GM19468 (cell line): Measurements from ENCODE around the gene NFATC3.
A peak's percentile ranks its signal among the peaks of the same experiment; 100 is the strongest.

Experiments used
- ATAC-seq: cut with Tn5 transposase; IDR thresholded peaks from one replicate; pipeline ENCODE4 v1.9.1; 2021; ENCODE audit warnings: mild to moderate bottlenecking, moderate library complexity, moderate number of reproducible peaks; ENCODE audit not compliant: unreplicated experiment; ENCODE audit errors: extremely low read depth

The NFATC3 gene

DNA sequence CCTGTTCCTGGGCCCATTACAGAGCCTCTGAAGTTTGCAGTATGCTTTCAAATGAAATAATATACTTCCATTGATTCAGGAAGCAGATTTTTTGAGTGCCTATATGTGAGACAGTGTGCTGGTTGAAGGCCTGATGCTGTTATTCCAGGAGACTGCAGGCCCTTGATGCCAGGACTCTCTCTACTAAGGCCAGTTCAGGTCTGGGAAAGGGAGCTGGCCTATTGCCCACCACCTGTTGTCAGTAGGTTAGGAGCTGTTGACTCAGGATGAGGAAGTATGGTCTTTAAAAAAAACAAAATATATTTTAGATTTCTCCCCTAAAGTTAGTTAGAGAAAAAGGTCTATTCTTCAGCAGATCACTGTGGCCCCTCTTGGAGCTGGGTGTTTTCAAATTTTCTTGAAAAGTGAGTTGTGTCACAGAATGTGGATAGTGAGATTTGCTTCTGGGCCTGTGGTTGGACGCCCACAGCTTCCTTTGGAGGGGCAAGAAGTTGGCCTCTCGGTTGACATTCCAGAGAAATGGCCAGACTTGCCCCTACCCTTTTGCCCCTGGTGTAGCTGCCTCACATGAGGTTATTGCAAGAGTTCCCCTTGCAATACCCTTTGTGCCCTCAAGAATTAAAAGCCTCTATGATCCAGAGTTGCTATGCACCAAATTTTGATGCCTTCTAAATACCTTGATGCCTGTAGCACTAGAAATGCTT lies 142.8 kb downstream of the NFATC3 start:
- no peak for ATAC-seq

DNA sequence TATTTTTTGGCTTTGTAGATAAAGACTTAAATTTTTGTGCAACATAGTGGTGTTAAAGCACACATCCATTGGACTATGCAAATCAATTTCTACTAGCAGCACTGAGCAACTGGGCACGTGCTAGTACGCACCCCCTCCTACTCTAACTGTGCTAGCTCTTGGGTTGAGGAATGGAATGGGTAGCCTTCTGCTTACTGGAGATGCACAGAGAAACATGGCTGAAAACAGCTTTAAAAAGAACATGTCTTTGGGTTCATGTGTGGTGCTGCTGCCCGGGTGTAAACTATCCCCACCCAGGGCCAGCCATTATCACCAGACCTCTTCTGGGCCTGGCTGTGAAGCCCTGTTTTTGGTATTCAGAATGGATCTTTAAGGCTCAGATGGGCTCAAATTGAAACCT lies 143.5 kb downstream of the NFATC3 start:
- ATAC-seq: no peak

DNA sequence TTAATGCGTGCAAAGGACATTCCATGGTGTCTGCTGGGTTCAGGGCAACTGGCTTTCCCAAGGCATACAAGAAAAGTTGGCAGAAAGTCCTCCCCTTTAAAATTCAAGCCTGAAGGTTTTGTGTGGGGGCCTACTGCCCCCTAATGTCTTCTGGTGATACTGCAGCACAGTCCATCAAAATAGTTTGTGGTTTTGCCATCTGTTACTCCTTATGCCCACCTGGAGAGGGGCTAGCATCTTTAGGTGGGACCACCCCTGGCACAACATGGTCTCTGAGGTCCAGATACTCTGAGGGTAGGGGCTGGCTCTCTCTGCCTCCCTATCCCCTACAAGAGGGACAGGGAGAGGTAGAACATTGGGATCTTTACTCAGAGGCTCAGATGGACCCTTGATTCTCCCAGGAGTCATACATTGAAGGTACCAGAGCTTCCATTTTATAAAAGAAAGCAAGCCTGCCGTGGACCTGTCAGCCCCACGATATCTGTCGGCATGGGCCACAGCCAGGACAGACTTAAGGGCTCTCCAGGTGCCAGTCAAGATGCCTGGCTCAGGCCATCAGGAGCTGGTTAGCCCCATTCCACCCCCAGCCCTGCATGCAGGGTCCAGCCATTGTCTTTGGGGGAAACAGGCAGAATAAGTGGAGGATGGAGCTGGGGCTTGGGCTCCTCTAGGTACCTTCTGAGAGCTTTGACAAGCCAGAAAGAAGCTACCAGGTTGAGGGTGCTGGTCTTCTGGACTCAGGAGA lies 144.4 kb downstream of the NFATC3 start:
- ATAC-seq: no peak

DNA sequence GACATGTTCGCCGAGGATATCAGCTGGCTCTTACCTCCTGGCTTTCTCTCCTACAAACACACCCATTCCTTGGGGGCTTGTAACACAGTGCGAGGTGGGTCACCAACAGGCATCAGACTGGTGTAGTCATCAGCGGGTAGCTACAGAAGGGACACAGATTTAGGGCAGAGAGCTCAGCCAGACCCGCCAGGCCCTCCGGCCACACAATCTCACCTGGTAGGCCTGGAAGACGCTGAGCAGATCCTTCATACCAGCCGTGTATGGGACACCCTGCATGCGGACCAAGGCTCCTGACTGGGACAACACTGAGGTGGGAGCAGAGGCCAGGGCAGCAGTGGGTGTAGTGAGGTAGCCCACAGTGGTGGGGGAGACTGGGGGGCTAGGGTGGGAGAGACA lies 145.0 kb downstream of the NFATC3 start:
- no peak for ATAC-seq

DNA sequence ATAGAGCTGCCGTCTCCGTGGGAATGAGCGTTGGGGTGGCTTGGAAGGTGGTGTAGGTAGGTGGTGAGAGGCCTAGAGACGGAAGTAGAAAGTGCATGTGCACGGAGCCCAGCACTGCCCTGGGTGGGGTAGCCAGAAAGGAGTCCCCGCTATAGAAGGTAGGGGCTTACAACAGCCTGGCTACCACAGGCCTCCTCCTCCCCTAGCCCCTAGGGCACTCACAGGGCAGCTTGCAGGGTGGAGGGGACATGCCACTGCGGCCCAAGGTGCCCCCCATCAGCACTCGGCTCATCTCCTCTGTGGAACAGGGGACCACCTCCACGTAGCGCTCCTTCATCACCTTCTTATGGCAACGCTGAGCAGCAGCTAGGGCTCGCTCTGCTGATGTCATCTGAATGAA lies 145.8 kb downstream of the NFATC3 start:
- ATAC-seq: no peak

DNA sequence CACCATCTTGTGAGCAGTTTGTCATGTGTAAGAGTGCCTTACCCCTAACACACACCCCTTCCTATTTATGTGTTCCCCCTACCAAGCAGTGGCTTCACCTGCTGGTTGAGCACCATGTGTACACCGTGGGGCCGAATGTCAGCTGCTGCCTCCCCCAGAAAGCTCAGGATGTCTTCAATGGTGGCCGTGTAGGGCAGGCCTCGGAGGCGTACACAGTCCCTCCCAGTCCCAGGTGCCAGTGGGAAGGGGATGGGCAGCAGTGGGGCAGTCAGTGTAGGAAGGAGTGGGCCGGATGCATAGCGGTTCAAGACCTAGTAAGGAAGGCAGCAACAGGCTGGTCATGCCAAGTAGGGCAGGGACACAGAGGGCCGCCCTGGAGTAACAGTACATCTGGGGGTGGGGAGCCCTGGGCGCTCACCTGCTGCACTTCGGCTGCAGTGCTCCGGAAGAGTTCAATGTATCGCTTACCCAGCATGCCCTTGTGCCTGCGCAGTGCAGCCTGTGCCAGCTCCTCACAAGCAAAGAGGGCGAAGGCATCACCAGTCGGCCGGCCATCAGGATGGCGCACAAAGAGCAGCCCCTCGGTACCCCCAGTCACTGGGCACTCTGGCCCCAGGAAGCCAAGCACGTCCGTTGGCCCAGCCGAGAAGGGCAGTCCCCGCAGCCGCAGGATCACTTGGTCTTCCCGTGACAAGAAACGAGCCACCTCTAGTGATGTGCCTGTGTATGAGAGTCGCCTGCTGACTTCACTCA lies 146.4 kb downstream of the NFATC3 start:
- ATAC-seq: no peak

DNA sequence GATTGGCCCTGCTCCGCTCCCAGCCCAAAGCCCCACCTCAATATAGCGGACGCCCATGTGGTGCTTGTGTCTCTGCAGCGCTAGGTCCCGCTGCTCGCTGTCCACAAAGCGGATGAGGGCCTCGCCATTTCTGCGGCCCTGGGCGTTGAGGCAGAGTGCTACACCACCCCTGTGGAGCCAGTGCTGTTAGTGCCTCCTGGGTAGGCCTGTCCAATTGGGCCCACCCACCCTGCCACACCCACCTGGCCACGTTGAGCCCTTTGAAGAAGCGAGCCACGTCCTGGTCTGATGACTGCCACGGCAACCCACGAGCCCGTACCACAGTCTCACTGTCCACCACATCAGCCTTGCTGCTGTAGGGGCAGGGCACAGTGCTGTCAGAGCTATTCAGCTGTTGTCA lies 147.2 kb downstream of the NFATC3 start:
- no peak for ATAC-seq

DNA sequence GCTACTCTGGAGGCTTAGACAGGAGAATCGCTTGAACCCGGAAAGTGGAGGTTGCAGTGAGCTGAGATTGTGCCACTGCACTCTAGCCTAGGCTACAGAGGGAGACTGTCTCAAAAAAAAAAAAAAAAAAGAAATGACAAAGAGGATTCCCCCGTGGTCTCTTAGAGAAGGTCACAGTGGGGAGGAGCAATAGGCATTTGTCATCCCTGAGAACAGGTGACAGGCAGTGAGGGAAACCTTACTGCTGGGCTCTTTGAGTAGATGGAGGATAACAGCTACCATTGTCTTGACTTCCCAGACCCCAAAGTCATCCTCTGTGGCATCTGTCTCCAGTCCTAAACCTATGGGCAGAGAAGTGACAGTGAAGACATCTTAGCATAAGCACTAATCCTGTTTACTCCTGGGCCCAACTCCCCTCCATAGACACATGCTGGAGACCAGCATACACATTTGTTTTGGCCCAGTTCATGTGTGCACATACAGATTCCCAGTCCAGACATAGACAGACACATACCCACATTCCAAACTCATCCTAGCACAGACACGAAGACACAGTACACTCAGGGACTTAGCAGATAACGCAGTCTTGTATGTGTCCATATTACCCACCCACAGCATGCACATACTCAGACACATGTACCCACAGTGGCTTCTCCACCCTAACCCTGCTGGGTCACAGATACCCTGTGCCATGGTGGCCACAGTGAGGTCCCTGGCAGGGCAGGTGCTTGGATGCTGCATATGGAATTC lies 148.1 kb downstream of the NFATC3 start:
- ATAC-seq: no peak

DNA sequence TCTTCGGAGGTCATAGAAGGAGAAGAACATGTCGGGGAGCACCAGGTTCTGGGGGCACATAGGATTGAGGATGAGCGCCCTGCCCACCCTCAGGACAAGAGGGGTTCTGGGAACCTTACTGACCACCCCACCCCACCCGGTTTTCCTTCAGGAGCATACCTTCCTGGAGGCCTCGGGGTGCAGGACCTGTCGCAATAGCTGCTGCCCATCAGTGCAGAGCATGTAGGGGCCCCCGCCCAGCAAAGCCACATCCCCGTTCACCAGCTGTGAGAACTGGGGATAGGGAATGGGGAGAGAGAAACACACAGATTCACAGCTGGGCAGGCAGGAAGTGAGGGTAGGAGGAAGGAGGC lies 148.6 kb downstream of the NFATC3 start:
- no peak for ATAC-seq

DNA sequence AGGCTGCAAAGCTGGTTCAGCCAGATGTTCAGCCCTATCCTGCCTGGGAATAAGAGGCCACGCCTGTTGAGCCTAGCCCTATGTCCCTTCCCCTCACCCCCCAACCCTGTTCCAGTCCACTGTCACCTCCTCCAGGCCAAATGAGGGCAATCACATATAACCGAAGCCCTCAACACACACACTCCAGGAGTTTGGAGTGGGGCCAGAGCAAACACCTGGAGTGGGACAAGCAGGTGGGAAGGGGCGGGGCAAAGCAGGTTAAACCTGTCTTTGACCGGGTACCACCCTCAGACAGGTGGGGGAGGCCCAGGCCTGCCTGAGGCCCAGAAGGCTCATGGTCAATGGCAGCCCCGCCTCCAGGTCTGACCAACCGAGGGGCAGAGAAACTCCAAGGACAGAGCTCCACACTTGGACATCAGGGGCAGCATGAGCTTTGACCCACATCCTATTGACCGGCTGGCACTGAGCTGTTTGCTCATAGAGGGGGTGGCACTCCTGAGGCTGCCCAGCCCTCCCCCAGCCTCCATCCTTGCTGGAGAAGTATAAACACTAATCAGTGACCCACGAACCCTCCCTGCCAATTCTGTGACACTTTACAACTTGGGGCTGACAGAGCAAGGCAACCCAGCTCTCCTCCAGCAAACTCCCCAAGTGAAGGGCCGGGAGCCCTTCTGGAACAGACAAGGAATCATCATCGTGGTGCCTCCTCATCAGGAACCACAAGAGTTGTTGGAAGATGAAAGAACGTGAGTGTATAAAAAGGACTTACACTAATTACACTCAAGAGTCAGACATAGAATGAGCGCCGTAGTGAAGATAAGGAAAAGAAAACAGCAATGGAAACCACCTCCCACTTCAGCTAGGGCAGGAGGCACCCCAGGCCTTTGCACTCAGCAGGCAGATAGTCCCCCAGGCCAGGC lies 149.3 kb downstream of the NFATC3 start:
- no peak for ATAC-seq

DNA sequence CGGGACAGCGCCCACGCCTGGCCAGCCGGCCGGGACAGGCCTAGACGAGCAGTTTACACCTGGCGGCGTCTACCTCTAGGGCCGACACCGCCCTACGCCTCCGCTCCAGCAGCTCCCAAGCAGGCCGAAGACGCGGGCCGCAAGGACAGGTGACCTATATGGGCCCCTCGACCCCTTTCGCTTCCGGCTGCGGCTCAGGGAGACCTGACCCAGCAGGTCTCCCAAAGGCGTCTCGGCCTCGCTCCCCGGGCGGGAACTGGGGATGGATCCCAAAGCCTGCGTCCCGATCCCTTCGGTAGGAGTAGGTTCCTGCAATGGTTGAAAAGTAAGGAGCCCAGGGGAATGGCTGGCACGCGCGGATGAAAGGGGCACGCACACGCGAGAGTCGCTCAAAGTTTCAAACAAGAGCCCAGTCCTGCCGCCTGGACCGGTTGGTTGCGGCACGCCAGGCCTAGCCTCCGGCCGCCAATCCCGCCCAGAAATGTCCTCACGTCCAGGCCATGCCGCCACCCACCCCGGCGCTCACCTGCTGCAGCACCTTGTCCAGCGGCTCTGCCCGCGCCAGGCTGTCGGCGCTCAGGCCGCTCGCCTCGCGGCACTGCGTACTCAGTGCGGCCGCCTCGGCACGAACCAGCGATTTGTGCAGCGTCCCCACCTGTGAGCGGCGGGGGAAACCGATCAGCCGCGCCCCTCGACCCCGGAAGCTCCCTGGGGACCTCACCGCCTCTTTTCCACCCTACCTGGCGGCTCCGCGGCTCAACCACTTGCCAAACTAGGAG lies 150.1 kb downstream of the NFATC3 start:
- no peak for ATAC-seq

DNA sequence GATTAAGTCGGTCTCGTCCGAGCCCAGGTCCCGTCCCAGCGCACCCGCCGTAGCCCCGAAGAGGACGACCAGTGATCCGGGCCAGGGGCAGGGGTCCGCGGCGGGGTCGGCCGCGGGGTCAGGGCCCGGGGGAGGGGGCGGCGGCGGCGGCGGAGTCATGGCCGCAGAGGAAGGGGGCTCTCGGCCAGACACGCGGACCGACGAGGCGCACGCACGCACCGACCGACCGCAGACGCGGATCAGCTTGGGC lies 150.6 kb downstream of the NFATC3 start, which contains the start of gene ESRP2:
TSS of gene ESRP2 (minus strand) at position 241 of the 250 bp plus-strand sequence. CDS start at position 159, 82 bp downstream.
- ATAC-seq: no peak

DNA sequence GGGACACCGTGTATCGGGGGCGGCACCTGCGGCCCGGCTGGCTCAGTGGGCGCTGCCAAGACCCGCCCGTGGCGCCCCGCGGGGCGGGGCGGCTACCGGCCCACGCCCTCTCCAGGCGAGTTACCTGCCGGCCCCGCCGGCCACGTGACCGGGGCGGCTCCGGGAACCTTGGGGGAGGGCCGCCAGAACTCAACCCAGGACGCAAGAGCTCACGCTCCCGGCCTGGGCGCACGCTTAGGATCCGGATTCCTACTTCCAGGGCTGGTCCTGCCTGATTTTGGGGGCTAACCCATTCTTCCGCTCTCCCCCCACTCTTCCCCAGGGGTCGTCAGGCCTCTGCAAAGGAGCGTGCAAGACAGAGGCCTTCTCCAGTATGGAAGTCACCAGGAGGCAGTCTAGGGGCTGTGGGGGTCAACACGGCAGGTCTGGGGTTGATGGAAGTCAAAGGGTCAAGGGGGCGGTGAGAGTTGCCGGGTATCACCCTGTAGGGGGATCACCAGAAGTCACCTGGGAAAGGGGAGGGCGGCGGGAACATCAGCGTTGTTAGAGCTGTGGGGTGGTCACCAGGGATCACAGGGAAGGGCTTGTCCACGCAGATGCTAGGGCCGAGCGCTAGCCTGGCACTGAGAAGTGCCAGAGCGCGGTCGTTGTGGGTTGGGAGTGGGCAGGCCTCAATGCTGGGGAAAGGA lies 151.1 kb downstream of the NFATC3 start:
- no peak for ATAC-seq

DNA sequence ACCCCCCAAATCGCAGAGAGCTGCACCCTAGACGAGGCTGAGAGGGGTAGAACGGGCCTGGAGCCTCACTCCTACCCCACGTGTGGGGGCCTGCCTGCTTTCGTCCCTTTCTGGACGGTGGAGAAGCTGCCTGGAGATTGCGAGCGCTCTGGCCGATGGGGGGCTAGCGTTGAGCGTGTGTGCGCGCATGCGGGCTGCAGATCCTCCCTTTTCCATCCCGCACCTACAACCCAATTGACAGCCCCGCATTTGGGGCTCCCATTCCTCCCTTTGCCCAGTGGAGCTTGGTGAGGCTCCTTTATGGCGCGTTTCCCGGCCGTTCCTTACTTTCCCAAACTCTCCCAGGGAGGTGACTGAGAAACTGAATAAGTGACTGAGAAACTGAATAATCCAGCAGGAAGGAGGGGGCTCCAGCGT lies 151.7 kb downstream of the NFATC3 start:
- no peak for ATAC-seq

DNA sequence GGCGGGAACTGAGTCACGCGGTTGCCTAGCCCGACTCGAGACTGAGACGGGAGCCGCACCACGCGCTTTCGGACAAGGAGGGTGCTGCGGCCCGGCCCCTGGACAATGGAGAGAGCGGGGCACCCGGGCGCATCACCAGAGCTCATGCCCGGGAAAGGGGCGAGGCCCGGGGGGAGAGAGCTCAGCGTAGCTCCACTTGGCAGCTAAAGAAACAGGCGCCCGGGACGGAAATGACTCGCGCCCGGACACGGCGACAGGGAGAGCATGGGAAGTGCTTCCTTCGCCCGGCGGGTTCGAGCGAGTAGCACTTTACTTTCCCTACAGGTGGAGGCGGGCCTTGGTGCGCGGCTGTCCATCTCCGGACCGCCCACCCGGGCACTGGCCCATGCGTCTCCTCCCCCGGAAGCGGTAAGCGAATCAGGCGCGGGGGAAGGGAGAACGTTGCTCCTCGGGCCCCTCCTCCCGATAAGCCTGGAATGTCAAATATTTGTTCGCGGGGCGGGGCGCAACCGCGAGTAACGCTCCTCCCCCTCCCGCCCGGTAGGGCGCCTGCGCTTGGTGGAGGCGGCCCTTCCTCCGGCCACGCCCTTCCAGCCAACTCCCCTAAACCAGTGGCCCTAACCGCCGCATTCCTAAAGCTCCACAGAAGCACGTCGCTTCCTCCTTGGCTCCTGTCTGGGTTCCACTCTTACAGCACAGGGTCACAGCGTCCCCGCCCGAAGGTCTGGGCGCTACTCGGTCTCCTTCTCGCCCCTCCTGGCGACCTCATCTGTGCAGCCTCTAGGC lies 152.3 kb downstream of the NFATC3 start:
- peak; percentile 56 for ATAC-seq

DNA sequence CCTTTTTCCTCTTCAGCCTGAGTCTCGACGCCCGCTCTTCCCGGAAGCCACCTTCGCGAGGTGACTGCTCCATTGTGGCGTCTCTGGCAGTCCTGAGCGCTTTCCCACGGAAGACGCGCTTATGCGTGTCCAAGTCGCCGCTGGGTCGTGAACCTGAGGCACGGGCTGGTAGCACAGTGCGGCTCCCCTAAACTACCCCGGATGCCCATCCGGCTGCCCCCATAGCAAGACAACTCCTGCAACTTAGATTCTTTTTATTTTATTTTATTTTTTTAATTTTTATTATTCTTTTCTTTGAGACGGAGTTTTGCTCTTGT lies 152.8 kb downstream of the NFATC3 start:
- no peak for ATAC-seq

DNA sequence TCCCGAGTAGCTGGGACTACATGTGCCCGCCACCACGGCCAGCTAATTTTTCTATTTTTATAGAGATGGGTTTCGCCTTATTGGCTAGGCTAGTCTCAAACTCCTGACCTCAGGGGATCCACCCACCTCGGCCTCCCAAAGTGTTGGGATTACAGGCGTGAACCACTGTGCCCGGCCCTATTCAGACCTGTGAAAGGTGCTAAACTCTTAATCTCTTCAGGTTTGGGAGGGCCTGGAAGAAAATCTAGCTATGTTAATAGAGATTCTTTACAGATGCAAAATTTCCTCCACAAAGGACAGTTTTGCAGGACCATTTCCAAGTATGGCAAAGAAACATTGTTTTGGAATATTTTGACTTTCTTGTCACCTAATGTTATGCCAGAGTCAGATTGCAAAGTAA lies 156.9 kb downstream of the NFATC3 start:
- no peak for ATAC-seq
